Measurements from ENCODE around the gene SPINK14. TPM values are rescaled to one million over a fixed set of nuclear protein-coding genes. Genes with fewer than 3 reads are reported as not detected.

SPINK14 gene
- polyA plus RNA-seq, 1 experiment = not detected

- ChIA-PET CTCF (no interaction called here), POLR2A (no interaction called here)
- Histone ChIP-seq H3K27me3 (ENCODE audit: control insufficient read depth, insufficient read depth, low read length) (no peaks in the 10 kb centered on the region), H3K9me3 (ENCODE audit: control insufficient read depth, insufficient read depth, low read length) (no peaks in the 10 kb centered on the region), H3K4me3 (ENCODE audit: low read depth, low read length) (no peak overlapping the region), H3K27ac (ENCODE audit: low read depth, low read length) (no peak overlapping the region)
- no peak for TF ChIP-seq CTCF (IDR thresholded peaks at IDR 0.05; ENCODE audit: low read depth, low read length)
- no peak for DNase-seq (ENCODE audit: low read depth, low spot score)
These were observed 53.2 kb downstream of the SPINK14 start for GRCh38 chr5:148221508-148221907.

- Histone ChIP-seq H3K27ac (ENCODE audit: low read depth, low read length) (no peak overlapping the region), H3K9me3 (ENCODE audit: control insufficient read depth, insufficient read depth, low read length) (no peaks in the 10 kb centered on the region), H3K27me3 (ENCODE audit: control insufficient read depth, insufficient read depth, low read length) (no peaks in the 10 kb centered on the region), H3K4me3 (ENCODE audit: low read depth, low read length) (no peak overlapping the region)
- no peak for TF ChIP-seq CTCF (IDR thresholded peaks at IDR 0.05; ENCODE audit: low read depth, low read length)
- DNase-seq (ENCODE audit: low read depth, low spot score) = no peak
- POLR2A ChIA-PET = no interaction called here
- CTCF ChIA-PET = no interaction called here
These were observed 55.9 kb downstream of the SPINK14 start for GRCh38 chr5:148224117-148224742.

Small RNA genes within 50 kb of the gene (small RNA-seq; reads per million reads assigned to genes)
- not detected for gene HMGN1P16 (ENCODE audit: insufficient read length, low read depth)

Other genes with a start within 250 kb of the SPINK14 start
- not detected in 2 replicates for gene SPINK5, start 104.6 kb upstream of the SPINK14 start, polyA plus RNA-seq (2011; rRNA removed)
- not detected in 2 replicates for gene SPINK6, start 34.5 kb downstream of the SPINK14 start, polyA plus RNA-seq (2011; rRNA removed)
- not detected in 2 replicates for gene MARCOL, start 70.0 kb downstream of the SPINK14 start, polyA plus RNA-seq (2011; rRNA removed)
- not detected in 2 replicates for gene SPINK13, start 100.2 kb downstream of the SPINK14 start, polyA plus RNA-seq (2011; rRNA removed)
- gene SPINK7, start 143.9 kb downstream of the SPINK14 start, polyA plus RNA-seq (2011; rRNA removed) = not detected in 2 replicates
- not detected in 2 replicates for gene SPINK9, start 167.0 kb downstream of the SPINK14 start, polyA plus RNA-seq (2011; rRNA removed)
- gene FBXO38, start 215.4 kb downstream of the SPINK14 start, polyA plus RNA-seq (2011; rRNA removed) = 40.9 and 42.5 TPM in 2 replicates